MV-4-11 (cell line): ENCODE measurements around the gene MYL12B.

Source experiments
- DNase-seq: peaks from one replicate; lab custom pipeline; 2025; lab: John Stamatoyannopoulos, UW

The MYL12B gene

GRCh38 chr18:3235846-3236245, 26.1 kb upstream of the MYL12B start:
- DNase-seq: no peak

- DNase-seq: no peak
Observed at GRCh38 chr18:3236470-3236869, 25.5 kb upstream of the MYL12B start.

- DNase-seq: no peak
Observed at GRCh38 chr18:3238742-3239141, 23.2 kb upstream of the MYL12B start.

- no peak for DNase-seq
Observed at GRCh38 chr18:3245185-3245564, 16.8 kb upstream of the MYL12B start.

GRCh38 chr18:3245853-3246634, 15.9 kb upstream of the MYL12B start:
- peak; percentile 87 for DNase-seq

- peak; percentile 28 for DNase-seq
Observed at GRCh38 chr18:3246635-3247239, 15.2 kb upstream of the MYL12B start.

- DNase-seq: peak; percentile 97
Observed at GRCh38 chr18:3247240-3248061, 14.5 kb upstream of the MYL12B start, which contains the start of gene MYL12A. Gene MYL12A, plus strand, starts transcription at chr18:3247801. Its CDS starts 5,447 bp downstream, at chr18:3253248.

GRCh38 chr18:3248062-3248657, 13.8 kb upstream of the MYL12B start:
- peak; percentile 49 for DNase-seq

GRCh38 chr18:3248658-3249359, 13.1 kb upstream of the MYL12B start:
- DNase-seq: peak; percentile 66

- DNase-seq: peak; percentile 22
Observed at GRCh38 chr18:3250237-3251107, 11.5 kb upstream of the MYL12B start.

- no peak for DNase-seq
Observed at GRCh38 chr18:3251249-3251962, 10.5 kb upstream of the MYL12B start.

GRCh38 chr18:3251963-3252277, 10.0 kb upstream of the MYL12B start:
- DNase-seq: no peak

- DNase-seq: no peak
Observed at GRCh38 chr18:3252843-3253242, 9.1 kb upstream of the MYL12B start.

GRCh38 chr18:3254725-3255124, 7.2 kb upstream of the MYL12B start:
- no peak for DNase-seq

- peak; percentile 23 for DNase-seq
Observed at GRCh38 chr18:3255611-3256165, 6.2 kb upstream of the MYL12B start.

GRCh38 chr18:3256693-3257626, 5.0 kb upstream of the MYL12B start:
- DNase-seq: no peak

- DNase-seq: no peak
Observed at GRCh38 chr18:3257627-3258120, 4.3 kb upstream of the MYL12B start.

GRCh38 chr18:3260995-3261372, 949 bp upstream of the MYL12B start:
- DNase-seq: no peak
